Ovary (tissue), 3 donors: ENCODE measurements around the gene INCENP.

Experiments used
- CTCF ChIP-seq, 3 donors: fragments of 450-650 bp in 2 of 3; fragments of 200-600 bp in 1 of 3; IDR thresholded peaks; one replicate each; pipeline versions ENCODE4 v1.5.1 to v1.8.0; 2016 to 2022; ENCODE audit warnings: antibody characterized with exemption in 3 of 3, mild to moderate bottlenecking in 1 of 3
- EP300 ChIP-seq: sonication (generic); formaldehyde crosslinking; IDR thresholded peaks from one replicate; pipeline ENCODE4 v1.6.1; 2017; ENCODE audit warnings: antibody characterized with exemption
- POLR2A ChIP-seq: fragments of 450-650 bp; IDR thresholded peaks from one replicate; pipeline ENCODE4 v1.6.1; 2017; ENCODE audit warnings: antibody characterized with exemption, mild to moderate bottlenecking, moderate library complexity
- donor health status: DM: no; HTN: no; CAD: no.

- TF ChIP-seq CTCF (IDR thresholded peaks at IDR 0.05) (no peak), EP300 (no peak), POLR2A (no peak)
These were observed 66.2 kb downstream of the INCENP start, which contains the start of gene SCGB1D1 for GRCh38 chr11:62190011-62190410.
